GM21529 (cell line): Measurements from ENCODE around the gene SLC9A9.
"Not testable (repeated sequence)": the region's sequence is repeated elsewhere in the genome, so short reads cannot be mapped to it uniquely, and the experiment has no call there.

ENCODE experiments used
- ATAC-seq: cut with Tn5 transposase; IDR thresholded peaks from one replicate; pipeline ENCODE4 v1.9.1; 2021; ENCODE audit not compliant: unreplicated experiment

The SLC9A9 gene

DNA sequence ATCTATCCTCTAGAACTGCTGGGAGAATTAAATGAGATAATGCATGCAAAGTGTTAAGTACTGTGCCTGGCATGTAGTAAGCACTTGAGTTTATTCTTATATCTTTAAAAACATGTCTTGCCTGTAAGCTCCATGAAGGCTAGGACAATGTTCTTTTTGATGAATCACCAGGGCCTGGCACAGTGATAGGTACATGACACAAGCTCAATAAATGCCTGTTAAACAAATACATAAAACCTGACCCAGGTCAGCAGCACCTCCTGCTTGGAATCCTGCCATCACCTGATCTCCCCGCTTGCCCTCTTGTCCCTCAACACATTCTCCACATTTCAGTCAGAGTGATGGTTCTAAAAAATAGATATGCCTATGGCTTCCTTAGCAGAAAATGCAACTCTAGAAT, 541.9 kb downstream of the SLC9A9 start:
- no peak for ATAC-seq

DNA sequence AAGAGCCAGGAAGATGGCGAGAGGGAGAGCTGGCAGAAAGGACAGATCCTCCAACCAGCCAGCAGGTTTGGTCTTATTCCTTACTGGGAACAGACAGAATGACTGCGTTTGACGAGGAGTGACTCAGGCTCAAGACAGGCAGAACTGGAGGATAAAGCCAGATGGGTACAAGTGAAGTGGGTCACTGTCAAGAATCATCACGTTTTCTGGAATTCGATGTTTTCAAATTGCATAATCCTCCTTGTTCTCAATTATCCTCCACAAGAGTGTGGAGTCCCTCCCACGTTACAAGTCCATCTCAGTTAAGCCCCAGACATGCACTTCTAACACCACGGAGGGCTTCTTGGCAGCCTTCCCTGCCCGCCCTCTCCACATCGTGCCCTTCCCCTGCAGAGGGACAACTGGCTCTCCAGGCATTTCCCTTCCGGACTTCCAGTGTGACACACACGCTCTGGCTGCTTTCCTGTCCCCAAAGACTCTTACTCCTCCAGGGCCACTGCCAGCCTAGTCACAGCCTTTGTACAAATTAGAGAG, 545.6 kb downstream of the SLC9A9 start:
- ATAC-seq, result no peak

DNA sequence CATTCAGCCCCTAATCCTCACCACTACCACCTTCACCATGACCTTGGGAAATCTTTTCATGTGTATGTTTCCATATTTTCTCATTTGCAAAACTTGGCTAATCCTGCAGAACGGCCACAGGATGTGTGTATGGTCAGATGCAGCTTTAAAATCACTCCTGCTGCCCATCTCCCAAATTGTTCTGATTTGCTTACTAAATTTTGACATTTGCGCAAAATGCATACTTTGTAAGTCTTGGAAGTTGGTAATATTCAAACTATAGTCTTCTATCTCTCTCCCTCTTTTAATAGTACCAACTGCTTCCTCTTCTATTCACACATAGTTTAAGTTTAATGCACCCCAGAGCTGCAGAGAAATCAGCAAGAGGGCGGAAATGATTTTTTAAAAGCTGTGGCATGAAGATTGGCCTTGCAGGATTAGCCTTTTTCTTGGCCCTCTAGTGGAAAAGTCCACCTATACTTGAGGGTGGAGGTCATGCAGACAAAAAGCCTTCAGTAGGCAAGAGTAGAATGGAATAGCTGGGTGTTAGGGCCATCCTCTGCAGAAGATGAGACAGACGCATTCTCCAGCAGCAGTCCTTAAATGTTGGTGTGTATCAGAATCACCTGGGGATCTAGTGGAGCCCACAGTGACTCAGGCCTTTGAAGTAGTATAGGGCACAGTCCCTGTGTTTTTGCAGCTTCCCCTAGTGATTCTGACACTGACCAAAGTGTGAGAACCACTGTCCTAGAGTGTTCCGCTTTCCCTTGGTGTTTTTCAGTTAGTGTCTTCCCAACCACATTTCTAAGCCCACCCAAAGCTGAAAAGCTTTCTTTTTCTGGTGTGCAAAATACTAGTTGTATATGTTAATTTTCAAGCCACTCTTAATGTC, 547.0 kb downstream of the SLC9A9 start:
- ATAC-seq, result no peak

DNA sequence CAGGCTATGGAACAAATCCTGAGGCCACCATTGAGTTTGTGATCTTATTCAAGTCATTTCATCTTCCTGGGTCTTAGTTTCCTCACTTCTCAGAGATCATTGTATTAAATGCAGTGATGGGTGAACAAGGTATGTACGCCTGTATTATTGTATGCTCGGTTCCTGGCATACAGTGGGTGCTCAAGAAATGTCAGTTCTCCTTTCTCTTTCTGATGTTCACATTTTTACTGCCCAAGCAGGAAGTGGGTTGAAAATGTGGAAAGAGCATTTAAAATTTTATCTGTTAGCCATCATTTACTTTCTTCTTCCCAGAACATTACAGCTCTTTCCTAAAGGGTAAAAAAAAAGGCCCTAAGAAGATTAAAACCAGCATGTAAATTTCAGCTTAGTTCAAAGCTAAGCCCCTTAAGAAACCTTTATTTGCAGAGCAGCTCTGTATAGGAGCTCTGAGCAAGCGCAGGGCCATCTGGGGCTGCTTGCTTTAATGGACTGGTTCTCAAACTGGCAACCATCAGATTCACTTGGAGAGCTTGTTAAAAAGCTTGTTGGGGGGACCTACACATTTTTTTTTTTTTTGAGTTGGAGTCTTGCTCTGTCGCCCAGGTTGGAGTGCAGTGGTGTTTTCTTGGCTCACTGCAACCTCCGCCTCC, 549.3 kb downstream of the SLC9A9 start:
- peak; percentile 35 for ATAC-seq

DNA sequence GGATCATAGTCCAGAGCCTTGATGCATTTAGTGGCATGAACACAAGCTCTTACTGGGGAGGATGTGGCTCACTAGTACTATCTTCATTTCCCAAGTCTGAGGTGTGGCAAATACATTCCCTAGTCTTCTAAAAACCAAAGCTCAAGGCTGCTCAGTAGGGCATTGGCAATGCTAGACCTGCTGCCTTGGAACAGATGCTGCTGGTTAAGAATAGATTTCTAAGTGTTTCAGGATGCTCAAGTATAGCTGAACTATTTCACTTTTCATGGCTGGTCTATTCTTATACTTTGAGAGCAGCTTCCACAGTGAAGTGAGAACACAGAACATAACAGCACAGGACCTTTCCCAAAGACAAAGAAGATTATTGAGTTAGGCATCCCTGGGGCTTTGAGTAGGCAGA, 549.9 kb downstream of the SLC9A9 start:
- peak; percentile 55 for ATAC-seq

DNA sequence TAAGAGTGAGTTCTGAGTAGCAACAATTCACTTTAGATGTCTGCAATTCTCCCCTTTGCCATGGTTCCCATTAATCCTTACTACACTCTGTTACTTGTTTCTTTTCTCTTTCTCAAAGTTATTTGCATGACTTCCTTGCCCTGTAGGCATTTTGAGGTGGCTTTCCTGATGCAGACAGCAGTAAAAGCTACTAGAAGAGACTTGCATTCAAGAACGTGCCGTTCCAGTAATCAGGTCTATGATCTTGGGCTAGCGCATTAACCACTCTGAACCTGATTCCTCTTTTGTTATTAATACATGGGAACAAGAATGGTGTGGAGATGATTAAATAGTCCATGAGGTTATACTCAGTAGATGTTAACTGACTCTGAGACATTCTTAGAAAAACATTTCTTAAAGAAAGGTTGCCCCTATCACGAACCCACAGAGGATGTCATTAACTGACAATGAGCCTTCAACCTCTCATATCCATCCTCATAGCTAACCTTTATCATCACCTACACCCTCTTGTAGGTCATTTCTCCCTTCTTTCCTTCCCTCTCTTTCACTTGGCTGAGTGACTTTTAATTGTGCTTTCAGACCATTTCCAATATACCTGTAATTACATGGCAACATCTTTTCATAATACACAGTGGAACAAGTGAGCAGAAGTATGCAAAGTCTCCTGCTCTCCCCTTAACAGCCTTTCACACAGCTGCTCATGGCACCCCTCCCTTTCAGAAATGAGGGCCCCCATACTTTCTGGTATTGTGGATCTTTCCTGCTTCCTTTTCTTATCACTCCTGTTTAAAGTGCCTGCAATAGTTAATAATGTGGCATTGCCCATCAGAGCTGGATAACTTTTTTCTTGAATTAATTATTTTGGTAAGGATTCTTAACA, 552.8 kb downstream of the SLC9A9 start:
- peak; percentile 34 for ATAC-seq

DNA sequence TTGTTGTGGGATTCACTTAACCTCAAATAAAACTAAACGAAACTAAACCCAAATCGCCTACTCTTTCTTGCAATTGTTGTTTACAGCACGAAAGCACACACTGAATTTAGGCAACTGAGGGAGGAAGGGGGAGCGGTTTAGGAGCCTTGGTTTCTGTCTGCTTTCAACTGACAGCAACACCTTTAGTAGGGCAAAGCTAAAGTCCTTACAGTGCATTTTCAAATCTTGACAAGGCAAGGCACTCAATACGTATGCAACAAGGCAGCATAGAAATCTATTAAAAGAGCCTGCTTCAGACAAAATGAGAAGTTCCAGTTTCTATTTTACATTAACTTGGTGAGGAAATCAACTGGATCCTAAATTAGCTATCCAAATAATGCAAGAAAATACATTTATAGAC, 554.1 kb downstream of the SLC9A9 start:
- peak; percentile 62 for ATAC-seq

DNA sequence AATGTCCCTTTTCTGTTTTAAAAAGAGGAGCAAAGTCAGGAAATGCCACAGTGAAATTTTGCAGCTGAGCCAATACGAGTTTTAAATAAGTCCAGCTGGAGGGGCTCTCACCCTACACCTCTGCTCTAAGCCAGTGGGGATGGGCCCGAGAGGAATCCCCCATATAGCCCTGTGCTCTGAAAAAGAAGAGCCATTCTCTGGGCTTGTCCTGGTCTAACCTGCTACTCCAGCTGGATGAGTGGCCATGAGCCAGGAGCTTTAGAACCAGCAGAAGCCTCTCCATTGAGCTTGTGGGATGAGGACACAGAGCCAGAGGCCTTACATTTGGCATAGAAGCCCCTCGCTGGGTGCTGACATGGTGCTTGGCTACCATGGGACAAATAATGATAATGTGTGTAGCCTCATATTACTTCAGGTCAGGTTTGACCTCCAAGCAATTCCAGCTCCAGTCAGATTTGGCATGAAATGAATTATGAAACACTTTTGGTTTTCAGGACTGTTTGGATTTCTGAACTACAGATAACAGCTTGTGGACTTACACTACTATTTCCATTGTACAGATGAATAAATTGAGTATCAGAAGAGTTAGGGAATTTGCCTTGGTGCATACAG, 556.3 kb downstream of the SLC9A9 start:
- no peak for ATAC-seq

DNA sequence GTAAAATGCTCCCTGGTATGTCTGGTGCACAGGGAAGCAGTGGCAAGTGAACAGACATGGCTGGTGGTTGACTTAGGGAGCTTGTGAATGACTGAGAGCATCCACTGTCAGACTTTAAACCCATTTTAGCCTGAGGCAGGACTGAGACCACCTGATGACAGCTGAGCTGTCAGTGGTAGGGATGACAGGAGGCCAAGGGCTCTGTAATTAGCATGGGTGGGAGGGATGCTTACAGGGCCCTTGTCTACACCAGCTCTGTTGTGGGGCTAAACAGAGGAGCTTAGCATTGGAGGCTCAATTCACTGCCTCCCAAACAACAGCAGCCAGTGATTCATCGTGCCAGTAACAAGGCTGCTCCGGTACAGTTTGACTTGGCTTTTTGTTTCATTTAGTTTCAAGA, 559.3 kb downstream of the SLC9A9 start:
- no peak for ATAC-seq

DNA sequence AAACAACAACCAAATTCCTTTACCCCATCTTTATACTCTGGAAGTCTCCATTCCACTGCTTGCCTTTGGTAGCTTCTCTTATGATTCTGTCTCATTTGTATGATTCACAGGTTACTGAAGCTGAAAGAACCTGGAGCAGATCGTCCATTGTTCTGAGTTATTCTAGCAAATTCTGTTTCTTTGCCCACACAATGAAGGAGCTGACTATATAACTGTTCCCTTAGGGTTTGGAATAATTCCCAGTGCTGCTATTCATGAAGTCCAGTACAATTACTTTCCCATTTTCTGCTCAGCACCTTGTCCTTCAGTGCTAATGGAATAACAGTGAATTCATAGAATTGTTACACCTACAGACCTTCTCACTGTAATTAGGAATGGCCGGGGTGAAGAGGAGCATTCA, 560.9 kb downstream of the SLC9A9 start:
- ATAC-seq, result no peak

DNA sequence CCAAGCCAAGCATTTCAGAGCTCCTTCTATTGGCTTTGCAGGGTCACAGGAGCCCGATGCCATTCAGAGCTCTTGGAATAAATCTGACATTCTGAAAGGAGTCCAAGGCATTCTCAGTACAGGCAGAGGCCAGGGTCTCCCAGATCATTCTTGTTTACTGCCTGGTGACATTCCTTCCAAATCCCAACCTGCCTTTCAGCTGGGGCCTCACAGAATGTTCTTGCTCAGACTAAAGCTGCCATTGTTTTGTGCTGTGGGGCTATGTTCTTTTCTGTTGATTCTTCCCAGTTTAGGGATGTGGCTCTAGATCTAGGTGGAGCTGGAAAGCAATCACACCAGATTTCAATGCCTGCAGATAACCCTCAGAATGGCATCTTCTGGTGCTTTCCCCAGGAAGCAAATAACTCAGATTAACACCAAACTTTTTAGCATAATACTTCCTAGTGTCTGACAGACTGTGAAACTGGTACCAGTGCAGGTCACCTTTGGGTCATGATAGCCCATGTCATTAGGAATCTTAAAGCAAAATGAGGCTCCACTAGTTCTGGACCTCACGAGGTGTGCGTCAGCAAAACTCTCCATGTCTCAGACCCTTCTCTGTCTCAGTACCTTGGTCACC, 561.8 kb downstream of the SLC9A9 start:
- ATAC-seq, result no peak

DNA sequence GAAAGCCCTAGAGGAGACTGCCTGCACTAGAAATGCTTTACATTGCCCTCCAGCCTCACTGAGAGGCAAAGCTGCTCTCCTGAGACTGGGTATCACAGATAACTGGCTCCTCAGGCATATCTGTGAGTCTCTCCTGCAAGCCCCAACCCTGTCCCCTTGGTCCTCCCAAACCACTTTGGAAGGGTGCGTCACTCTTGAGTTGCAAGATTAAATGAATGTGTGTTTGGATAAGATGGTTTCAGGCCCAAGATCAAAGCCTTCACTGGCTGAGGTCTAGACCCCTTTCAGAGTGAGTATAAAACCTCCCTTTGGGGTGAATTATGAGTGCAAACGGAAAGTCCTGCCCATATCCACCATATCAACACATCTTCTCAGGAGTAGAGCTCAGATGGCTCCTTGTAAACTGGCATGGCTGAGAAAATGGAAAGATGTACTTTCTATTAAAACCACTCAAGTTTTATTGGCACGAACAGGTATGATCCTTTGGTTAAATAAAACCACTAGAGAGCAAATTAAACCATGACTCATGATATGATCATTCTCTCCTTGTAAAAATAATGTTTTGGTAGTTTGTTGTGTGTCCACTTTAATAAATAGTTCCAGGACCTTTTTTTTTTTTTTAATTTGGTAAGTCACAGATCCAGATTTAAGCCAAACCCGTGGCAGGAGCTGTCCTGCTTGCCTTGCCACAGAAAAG, 564.7 kb downstream of the SLC9A9 start:
- no peak for ATAC-seq

DNA sequence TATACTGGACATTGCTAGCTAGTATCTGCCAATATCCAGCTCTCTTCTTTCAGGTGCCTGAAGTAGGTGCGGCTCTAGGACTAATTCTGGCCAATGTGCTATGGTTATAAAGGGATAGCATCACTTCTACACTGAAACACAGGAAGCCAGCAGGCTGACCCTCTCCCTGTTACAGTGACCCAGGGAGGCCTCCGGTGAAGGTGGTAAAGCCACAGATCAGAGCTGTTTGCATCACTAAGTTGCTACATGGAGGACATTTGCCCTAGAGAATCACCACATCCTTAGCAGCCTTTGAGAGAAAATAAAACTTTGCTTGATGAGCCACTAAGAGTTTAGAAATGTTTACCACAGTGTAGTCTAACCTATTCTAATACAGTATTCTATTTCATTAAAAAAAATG, 567.3 kb downstream of the SLC9A9 start:
- no peak for ATAC-seq

DNA sequence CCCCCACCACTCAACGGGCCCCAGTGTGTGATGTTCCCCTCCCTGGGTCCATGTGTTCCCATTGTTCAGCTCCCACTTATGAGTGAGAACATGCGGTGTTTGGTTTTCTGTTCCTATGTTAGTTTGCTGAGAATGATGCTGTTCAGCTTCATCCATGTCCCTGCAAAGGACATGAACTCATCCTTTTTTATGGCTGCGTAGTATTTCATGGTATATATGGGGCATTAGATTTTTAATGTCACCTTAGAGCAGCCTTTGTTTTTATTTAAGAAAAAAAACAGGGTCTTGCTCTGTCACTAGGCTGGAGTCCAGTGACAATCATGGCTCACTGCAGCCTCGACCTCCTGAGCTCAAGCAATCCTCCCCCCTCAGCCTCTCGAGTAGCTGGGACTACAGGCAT, 568.7 kb downstream of the SLC9A9 start:
- ATAC-seq, result not testable (repeated sequence)

DNA sequence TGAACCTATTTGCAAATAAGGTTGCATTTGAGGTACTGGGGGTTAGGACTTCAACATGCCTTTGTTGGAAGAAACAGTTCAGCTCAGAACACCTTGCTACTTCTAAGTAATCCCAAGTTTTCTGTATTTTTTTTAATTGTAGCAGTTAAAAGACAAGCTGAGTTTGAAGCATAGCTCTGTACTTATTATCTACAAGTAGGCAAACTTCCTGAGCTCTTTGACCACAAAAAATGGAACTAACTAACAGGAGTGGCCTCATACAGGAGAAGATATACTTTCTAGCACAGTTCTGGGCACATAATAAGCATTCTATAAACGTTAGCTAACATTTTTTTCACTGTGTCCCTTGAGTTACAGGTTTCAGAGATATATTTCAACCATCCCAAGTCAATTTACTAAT, 569.5 kb downstream of the SLC9A9 start:
- ATAC-seq, result no peak

DNA sequence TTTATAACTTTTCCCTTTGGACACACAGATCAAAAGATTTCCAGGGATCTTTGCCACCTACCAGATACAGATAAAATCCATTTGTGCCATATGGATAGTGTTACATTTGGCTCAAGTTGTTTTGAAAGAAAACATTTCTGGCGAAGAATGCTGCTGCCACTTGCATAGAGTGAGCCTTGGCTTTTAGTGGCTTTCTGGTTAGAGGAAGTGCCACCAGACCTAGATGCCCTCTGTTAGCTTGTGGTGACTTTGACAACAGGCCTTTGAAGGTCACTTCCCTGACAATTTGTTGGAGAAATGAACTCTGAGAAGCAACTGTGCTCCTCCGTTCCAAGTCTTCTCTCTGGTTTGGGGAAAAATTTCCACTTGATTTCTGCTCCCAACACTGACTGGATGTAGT, 570.7 kb downstream of the SLC9A9 start:
- ATAC-seq, result no peak

DNA sequence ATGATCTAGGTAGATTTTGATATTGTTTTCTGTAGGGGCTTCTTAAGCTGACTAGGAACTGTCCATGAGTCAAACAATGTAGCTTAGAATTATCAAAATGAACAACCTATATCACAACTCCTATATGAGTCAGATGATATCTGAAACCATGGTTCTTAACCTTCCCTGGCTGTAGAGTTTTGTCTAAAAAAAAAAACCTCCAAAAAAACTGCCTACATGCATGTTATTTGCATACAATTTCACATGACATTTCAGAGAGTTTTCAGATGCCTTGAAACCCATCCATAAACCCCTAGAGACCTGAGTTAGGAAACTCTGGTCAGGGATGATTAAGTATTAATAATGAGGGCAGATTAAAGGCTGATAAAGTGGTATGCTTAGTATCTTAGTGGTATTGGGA, 571.7 kb downstream of the SLC9A9 start:
- peak; percentile 87 for ATAC-seq

DNA sequence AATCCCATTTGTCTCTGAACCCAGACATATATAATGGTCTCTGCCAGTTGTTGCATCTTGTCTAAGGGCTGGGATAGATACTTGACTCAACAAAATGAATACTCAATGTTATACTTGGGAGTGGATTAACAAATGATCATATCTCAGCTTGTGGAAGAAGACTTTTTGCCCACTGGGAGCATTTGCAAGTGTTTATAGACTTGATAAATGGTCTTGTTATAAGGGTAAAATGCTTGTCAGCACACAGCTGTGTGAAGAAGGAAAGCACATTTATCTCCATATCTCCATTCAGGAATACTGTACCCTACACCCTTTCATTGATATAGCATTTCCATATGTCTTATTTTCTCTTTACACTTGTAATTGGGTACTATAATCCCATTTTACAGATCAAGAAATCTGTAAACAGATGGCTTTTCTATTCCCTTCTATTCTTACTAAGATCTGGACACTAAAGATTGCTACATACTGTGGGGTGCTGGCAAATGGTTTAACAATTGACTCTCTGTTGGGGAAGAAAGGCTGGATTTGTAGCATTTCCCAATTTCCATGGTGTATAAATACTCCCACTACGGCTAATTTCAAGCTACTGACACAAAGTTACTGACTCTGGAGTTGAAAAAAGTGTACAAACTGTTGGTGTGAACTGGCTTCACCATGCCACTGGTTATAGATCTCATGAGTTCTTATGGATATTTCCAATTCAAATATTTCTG, 574.1 kb downstream of the SLC9A9 start:
- ATAC-seq, result no peak

DNA sequence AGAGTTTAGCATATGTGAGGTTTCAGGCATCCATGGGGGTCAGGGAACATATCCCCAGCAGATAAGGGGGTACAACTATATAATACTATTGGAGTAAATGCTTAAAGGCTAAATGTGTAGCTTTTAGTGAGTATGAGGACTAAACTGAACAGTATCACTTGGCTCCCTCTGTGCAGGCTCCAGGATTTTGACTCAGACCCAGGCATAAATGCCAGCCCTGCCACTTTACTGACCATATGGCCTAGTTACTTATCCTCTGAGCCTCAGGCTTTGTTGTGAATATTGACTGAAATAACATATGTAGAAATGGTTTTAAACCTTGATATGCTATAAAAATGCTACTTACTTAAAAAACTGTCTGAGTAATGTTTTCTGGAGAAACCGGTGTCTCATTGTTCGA, 577.1 kb downstream of the SLC9A9 start:
- no peak for ATAC-seq
